NK-92 treated with Interleukin-12 subunit alpha and Interleukin-12 subunit beta, amount 100 ng/mL, for 24 hours (cell line): ENCODE data around the gene HOXD1.

Source experiments
- DNase-seq: peaks from one replicate; lab custom pipeline; 2025; lab: John Stamatoyannopoulos, UW

Gene HOXD1

GRCh38 chr2:176182671-176183070 is 5.8 kb upstream of the HOXD1 start:
- no peak for DNase-seq

- no peak for DNase-seq
These were observed 3.7 kb upstream of the HOXD1 start for GRCh38 chr2:176184749-176185148.

- no peak for DNase-seq
These were observed 2.4 kb upstream of the HOXD1 start for GRCh38 chr2:176186024-176186423.

GRCh38 chr2:176187200-176187898 is 1.1 kb upstream of the HOXD1 start:
- DNase-seq = no peak

DNA sequence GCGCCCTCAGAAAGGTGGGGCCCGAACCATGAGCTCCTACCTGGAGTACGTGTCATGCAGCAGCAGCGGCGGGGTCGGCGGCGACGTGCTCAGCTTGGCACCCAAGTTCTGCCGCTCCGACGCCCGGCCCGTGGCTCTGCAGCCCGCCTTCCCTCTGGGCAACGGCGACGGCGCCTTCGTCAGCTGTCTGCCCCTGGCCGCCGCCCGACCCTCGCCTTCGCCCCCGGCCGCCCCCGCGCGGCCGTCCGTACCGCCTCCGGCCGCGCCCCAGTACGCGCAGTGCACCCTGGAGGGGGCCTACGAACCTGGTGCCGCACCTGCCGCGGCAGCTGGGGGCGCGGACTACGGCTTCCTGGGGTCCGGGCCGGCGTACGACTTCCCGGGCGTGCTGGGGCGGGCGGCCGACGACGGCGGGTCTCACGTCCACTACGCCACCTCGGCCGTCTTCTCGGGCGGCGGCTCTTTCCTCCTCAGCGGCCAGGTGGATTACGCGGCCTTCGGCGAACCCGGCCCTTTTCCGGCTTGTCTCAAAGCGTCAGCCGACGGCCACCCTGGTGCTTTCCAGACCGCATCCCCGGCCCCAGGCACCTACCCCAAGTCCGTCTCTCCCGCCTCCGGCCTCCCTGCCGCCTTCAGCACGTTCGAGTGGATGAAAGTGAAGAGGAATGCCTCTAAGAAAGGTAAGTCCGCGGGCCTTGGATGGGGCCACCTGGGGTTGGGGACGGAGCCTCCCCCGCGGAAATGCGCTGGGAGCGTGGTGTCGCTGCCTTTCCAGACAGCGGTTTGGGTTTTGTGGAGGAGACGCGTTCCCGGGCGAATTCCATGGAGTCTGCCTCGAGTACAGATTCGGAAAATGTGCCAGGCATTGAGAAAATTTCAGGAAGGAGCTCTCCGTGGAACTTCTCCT is 559 bp downstream of the HOXD1 start:
- DNase-seq = no peak

GRCh38 chr2:176189681-176190641 is 1.5 kb downstream of the HOXD1 start:
- DNase-seq = no peak

GRCh38 chr2:176192351-176192750 is 3.9 kb downstream of the HOXD1 start:
- no peak for DNase-seq

DNA sequence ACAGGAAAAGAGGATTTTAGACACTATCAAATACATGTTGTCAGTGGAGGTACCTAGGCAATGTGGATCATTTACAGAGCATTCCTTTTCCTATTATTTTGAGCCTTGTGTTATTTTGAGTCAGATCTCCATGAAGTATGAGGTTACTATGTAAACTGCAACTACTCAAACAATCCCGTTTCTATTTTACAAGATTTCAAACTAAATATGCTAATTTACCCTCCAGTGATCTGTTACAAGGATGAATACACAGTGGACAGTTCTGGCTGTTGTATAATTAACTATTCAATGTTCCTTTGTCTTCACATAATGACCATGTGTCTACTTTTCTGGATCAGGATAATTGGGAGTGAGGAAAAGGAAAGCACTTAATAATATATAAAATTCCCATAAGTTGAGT is 4.6 kb downstream of the HOXD1 start:
- no peak for DNase-seq

DNA sequence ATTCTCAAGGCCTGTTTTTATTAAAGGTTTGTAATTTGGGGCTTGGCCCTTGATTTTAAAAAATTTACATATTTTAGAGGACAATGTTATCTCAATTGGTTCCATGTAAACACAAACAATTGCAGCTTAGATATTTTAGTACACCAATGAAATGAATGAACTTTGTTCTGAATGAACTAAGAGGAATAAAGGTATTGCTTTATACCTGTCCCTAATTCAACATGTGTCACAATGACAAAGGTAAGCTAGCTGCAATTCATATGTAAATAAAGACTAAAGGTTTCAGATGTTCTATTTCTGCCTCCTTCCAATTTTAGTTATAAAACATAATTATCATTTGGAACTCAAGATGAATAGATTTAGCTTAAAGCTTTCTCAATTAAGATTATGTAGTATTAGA is 11.4 kb downstream of the HOXD1 start:
- no peak for DNase-seq

GRCh38 chr2:176200971-176201370 is 12.5 kb downstream of the HOXD1 start:
- no peak for DNase-seq

DNA sequence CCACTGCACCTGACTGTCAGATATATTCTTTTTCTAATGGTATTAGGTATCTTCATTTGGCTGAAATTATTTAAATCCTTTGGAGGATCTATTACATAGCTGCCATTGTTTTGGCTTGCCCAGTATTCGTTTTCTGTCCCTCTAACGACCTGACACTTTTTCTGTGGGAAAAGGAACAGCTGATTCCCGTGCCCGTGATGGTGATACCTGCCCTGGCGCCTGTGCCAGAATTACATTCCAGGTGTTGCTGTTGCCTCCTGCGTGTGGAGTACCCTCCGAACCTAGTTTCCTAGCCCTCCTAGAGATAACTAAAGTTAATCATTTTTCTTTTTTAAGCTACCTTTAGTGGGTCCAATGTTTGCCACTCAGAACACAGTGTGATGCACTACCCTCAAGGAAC is 14.0 kb downstream of the HOXD1 start:
- DNase-seq = no peak

DNA sequence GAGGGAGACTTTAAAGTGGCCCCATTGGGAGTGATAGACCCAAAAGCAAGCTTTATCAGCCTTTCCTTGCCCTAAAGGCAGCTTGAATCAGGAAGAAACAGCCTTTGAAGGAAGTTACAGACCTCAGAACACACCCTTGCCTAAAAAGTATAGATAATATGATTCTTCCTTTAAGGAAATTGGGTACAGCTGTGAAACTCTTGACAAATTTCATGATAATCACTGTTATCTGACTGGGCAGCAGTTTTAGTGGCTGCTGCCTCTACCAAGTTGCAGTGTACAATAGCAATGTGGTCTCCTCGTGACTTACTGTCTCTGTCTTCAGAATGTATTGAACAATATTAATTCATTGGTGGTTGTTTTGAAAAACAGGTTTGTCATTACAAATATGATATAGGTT is 16.7 kb downstream of the HOXD1 start:
- DNase-seq = no peak

DNA sequence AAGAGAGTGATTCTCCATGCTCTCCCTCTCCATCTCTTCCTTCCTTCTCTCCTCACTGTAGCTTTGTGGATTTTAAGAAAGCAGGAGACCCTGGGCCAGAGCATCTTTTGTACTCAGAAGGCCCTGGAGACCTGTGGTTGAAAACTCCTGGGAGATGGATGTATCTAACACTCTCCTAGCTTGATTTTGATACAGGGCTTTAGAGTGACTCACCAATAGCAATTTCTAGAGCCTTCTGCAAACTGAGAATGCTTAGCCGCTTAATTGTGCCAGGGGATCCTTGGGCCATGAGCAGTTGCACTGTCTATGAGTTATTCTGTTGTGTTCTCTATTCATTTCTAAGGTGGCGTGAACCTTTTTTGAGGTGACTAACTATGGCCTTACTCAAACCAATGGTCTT is 17.7 kb downstream of the HOXD1 start:
- no peak for DNase-seq

DNA sequence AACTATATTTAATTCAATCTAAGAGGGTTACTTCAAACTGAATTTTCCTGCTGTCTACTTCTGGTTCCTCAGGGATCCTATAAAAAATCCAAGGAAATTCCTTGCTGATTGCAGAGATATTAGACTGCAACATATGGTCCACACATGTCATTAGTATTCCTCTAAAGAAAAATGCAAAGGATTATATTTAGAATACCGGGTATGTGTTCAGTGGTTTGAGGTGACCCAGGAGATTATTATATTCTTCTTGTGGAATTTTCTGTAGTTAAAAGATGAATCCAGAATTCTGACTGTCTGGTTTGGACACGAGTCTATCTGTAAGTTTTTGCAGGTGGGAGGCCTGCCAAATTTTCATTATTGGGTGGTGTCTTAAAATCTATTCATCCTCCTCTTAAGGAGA is 18.2 kb downstream of the HOXD1 start:
- no peak for DNase-seq

DNA sequence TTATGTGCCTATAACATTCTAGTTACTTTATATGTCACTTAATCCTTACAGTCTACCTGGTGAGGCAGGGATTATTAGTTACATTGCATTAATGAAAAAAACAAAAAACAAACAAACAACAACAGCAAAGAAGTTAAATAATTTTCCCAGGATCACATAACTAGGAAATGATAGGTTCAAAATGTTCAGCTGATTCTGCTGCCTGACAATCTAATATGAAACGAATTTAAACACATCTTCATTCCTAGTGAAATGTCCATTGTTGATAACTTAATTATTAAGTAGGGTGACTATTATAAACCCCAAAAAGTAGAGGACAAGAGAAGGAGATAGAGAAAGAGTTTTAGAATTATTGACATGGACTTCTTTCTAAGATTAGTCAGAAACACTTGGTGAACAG is 22.6 kb downstream of the HOXD1 start:
- no peak for DNase-seq

GRCh38 chr2:176212276-176212675 is 23.8 kb downstream of the HOXD1 start:
- DNase-seq = no peak

- DNase-seq = no peak
These were observed 24.9 kb downstream of the HOXD1 start for GRCh38 chr2:176213406-176213805.

DNA sequence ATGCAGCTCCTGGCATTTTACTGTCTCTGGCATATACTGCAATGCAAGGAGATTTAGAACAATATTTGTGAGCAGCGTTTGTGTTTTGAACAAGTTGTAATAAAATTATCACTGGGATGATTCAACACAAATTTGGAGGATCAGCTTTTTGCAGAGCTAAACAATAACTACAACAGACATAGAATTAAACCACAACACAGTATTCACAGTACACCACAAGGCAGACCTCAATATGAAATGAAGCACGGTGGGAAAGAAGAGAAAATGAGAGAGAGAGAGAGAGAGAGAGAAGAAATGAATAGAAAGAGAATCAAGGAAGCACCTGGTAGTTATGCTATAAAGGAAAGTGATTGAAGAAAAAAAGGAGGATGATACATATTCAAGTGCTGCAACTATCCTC is 39.4 kb downstream of the HOXD1 start:
- no peak for DNase-seq

- DNase-seq = no peak
These were observed 45.7 kb downstream of the HOXD1 start for GRCh38 chr2:176234156-176234555.

GRCh38 chr2:176234940-176235339 is 46.5 kb downstream of the HOXD1 start:
- no peak for DNase-seq

GRCh38 chr2:176237456-176237855 is 49.0 kb downstream of the HOXD1 start:
- DNase-seq = no peak

DNA sequence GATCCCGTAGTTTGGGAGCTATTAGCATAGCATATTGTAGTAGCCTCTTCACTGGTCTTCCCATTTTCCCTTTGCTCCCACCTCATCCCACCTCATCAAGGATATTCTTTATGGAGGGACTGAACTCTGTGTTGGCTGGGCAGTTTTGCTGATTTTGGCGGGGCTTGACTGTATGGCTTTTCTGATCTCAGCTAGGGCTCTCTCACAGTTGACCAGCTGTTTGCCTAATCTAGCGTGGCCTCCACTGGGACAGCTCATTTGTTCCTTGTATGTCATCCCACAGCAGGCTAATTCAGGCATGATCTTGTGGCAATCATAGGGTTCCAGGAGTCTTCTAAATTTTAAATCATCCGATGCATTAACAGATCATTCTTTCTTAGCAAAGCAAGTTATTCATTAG is 50.6 kb downstream of the HOXD1 start:
- no peak for DNase-seq
